Amniotic epithelial cell (primary cell): ENCODE measurements around the gene ZBTB20.

Source experiments
- DNase-seq: peaks from one replicate; pipeline ENCODE4 v3.0.0-alpha.2; 2010; ENCODE audit warnings: low read depth

Gene ZBTB20

DNA sequence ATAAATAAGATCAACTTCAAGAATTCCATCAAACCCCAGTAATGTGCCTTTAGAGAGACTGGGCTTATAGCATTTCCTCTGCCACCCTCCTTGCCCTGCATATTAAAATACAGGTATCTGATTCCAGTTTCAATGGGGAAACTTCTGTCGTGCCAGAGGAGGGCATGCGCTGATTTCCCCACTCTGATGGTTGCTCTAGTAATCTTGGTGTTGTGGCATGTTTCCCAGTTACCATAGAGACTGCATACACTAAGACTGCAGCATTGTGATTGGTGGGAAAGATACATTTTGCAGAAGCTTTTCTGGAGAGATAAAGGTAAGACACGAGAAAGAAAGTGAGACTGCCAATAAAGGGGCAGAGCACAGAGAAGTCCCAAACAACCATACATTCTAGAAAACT lies 627.7 kb downstream of the ZBTB20 start:
- DNase-seq = peak; percentile 95

DNA sequence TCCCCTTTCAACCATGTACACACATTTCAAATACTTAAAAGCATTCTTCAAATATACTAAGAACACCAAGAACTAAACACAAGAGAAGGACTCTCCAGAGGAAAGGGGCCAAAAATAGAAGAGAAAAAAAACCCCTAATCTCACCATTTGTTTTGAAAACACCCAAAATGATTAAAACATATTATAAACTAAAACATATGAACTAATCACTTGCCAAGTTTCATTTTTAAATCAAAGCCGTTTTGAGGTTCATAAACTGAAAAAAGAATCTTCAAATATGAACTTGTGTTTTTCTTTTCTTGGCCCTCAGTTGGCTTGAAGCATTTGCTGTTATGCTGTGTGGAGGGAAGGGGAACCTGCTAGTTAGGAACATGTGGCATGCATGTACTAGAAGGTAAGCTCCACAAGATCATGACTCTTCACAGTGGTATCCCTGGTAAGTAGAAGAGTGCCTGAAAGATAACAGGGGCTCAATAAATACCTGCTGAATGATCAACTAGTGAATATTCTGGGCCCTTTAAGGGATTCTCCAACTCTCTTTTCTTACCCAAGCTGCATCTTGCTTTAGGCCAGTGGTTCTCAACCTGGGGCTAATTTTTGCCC lies 628.8 kb downstream of the ZBTB20 start:
- DNase-seq = no peak

DNA sequence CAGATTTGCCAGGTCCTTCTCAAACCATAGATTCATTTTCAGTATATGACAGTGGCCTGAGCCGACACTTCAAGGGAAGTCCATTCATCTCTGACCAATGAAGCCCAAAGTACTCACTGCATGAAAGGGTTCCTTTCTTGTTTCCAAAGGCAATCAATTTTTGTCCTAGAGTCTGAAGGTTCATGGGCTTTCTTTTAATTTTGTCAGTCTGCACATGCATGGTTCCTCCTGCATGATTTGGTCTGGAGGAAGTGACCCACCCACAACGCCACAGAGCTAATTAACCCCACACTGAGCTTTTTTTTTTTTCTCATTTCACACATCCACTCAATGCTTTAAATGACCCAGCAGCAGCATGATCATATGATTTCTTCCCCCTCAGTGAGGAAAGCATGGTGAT lies 636.9 kb downstream of the ZBTB20 start:
- no peak for DNase-seq

DNA sequence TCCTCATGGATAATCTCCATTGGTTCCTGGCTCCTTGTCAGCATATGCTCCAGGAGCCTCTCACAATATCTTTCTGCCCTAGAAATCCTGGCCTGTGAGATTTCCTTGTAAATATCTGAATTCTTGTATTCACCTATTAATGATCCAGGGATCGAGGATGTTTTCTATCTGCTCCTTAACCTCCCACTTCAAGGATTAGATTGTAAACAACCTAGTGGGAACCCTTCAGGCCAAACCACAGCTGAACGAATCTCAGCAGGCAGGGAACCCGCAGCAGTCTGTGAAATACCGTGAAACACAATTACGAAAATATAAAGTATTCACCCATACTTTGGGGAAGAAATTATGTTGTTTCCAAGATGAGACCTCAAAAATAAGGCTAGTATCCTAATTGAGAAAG lies 637.3 kb downstream of the ZBTB20 start:
- no peak for DNase-seq

DNA sequence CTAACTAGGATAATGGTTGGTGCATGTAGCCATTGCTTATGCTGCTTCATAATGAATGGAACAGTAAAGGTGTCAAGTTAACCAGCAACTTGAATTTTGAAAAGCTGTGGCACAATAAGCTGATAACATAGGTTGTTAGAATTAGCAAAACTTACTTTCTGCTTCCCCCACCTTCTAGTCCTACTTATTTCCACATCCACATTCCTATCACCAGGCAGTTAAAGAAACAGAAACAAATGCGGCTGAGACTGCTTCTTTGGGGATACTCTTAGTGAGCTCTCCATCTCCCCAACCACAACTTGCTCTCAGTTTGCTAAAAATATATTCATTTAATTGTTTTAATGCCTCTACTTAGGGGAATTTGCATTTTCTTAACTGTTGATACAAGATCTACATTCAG lies 638.1 kb downstream of the ZBTB20 start:
- DNase-seq = peak; percentile 59

DNA sequence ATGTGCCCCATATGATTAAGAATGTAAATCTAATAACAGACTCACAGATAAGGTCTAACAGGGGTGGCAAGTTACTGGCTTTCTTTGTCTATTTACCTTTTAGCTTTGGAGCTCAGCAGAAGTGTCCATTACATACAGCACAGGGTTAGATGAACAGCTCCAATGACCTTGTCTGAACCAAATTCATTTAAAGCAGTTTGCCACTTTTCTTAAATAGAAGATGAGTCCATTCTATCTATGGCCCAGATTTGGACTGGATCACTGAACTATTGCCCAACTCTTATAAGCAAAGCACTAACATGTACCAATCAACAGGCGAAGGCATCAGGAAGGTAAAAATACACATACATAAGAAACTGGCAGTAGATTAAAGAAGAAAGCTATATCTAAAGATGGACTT lies 638.9 kb downstream of the ZBTB20 start:
- no peak for DNase-seq

DNA sequence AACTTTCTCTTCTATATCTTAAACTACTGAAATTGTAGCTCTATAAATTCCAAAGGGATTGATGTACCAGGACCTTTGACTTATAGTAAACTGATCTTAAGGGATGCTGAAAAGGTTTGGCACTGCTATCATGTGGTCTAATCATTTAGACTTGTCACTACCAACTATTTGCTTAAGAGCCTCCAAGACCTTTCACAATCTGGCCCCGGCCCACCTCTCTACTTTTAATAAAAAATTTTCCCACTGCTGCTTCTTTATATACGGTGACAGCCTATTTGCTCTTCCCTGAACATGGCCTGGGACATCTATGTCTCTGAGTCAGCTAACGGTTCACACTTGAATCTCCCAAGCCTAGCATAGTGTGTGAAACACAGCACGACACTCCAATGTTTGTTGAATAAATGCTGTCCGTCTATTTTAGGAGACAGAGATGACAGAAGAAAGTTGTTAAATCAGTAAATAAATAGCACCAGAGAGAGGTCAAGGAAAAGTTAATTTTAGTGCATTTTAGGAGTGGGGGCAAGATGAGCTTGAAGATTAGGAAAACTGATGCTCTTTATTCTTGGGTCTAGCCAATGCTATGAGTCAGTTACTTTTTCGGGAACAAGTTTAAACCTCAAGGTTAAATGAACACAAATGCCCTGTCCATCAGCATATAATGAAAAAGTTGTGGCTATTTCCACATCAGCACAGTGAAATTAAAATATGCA lies 640.3 kb downstream of the ZBTB20 start:
- no peak for DNase-seq

DNA sequence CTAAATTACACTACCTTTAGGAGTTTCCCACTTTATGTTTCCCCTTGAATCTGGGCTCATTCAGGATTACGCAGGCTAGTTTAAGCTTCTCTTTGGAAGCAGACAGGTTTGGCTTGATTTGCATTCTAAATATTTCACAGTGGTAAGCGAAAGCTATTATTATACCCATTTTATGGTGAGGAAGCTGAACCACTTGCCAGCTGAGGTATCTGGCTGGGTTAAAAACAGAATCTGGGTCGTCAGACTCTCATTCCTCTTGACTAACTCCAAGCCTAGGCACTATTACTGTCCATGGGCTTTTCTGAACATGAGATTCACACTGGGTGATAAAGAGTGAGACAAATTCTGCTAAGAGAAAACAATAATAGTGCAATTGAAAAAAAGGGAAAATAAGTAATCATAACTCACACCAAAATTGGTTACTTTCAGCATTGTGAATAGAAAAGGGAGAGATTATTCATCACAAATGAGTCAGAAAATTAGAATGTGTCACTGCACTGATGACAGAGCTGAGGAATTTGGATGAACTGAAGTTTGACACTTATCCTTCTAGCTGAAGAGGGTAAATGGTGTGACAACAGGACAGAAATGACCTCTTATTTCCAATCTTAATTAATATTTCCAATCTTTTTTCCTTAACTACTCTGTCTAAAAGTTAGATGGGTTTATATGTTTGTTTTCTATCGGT lies 642.0 kb downstream of the ZBTB20 start:
- no peak for DNase-seq

DNA sequence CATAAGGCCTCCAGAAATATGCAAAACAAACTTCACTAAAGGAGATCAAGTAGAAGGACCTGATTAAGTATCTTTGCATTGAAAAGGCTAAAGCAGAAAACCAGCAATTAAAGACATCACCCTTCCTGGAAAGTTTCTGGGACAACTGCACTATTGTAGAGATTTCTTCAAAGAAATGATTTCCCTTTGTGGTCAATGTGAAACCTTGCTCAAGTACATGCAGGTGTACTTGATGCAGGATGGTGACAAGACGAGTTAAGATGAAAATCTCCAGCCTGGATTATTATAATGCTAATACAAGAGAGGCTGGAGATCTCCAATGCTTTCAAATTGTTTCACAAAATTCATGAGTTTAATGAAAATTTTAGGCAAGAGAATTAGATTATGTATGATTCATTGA lies 644.9 kb downstream of the ZBTB20 start:
- DNase-seq = no peak

DNA sequence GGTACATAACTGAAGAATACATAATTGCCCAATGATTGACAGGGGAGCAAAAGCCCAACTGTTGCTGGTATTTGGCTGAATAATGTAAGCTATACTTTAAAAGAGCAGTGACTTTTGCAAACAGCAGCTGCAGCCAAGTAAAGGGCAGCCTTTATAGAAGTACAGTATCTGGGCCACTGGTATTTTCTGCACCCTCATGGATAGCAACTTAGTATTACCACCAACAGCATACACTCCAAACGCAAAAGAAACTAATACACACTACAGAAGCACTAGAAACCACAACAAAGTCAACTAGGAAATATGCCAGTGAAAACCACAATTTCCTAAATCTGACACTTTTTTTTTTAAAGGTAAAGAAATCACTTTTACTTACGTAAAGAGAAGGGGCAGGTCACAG lies 647.1 kb downstream of the ZBTB20 start:
- peak; percentile 46 for DNase-seq

DNA sequence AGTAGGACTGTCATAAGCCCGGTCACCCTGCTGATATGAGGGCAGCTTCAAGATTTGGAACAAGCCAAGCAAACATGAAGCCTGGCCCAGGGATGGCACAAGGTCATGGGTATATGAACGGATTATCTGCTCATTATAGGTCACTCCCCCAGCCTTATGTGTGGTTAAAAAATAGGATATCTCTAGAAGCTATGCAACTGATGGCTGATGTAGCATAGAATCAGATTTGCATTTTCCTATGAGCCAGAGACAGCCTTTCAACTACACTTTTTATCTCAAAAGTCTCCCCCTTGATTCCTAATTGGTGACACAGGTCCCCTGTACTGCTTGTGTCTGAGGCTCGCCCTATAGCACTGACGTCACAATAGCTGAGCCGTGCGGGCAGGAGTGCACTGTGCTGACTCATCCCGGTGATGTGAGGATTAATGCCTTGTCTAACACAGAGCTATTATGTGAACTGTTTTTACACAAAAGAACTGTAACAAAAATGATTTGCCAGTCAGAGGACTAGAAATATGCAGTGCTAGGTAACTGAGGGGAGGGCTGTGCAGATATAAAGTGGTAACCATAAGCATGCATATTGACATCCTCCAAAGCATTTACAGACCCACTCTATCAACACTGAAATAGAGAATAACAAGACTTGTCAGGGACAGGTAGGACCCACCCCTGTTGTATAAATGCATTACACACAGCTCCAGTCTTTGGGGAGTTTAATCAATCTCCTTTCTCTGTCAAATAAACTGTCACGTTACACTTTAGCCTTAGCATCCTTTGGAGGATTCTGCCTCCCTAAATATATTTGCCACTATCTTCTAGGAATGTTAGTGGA lies 648.3 kb downstream of the ZBTB20 start:
- peak; percentile 72 for DNase-seq

DNA sequence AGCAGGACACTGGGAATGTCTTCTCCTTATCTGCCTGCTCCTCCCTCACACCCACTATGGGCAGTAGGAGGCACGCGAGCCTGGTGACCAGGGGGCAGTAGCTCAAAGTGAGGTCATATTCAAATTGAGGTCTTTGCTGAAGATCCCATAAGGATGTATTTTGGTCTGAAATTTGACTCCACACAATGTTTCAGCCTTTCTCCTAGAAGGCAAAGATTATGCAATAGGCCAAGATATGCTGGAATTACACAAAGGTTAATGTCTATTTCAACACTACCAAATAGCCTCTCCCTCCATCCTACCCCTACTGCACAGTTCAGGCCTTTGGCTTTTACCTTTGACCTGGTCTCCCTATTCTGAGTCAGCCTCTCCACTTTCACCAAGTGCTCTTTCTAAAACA lies 650.2 kb downstream of the ZBTB20 start:
- DNase-seq = peak; percentile 86

DNA sequence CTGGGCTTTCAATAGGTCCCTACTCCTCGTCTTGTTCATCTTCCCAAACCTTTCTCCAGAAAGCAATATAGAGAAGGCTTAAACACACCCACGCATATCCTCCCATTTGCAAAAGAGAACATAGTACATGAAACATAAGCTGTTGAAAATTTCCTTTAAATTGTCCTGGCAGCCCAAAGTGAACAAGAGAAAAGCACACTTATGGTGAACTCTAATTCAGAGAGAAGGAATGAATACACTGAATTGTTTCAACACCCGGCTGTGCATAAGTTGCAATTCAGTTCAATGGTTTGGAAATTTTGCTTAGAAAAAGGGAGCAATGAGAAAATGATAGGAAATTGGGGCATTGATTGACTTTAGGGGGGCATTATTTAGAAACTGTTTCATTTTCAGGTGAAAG lies 650.6 kb downstream of the ZBTB20 start:
- no peak for DNase-seq

DNA sequence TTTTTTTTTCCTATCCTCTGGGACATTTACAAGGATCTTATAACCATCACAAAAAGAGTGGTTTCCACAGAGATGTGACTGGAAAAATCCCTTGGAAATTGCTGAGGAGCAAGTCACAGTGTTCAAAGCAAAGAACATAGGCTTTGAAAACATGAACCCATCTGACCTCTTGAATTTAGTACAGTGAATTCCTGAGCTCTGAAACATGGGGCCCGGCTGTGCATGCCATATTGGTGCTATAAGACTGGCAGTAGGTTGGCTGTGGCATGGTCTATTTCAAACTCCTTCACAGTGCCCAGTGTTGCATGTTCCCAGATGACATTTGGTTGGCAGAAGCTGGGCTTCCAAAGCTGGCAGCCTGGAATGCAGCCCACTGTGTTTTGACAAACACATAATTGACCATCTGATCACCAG lies 651.1 kb downstream of the ZBTB20 start:
- DNase-seq = peak; percentile 68

DNA sequence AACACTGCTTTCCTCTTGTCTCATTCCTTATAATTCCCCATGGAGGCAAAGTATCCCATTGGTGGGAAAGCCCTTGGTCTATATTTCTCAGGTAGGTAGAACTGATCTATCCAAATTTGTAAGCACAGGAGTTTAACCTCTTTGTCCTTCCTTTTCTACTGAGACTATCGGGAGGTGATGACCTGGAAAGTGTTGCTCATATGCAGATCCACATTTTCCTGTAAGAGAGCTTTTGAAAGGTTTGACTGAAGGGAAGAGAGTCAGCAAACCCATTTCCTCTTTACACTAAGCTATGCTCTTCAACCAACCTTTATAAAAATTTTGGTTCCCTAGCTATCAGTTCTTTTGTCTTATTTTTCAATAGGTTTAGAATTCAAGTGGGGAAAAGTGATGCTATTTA lies 652.6 kb downstream of the ZBTB20 start:
- DNase-seq = no peak

DNA sequence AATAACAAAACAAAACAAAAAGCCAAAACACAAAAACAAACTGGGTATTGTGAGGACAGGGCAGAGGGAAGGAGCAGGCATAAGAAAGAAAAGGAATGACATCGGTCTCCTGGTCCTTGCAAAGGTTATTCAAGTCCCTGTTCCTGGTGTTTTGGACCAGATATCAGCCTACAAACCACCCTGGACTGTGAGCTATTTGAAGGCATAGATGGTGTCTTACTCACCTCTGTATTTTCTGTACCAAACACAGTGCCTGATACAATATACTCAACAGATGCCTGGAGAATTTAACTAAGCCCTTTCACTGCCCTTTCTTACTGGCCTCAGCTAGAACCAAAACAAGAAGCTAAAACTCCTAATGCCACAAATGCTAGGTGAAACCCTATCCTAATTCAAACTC lies 656.3 kb downstream of the ZBTB20 start:
- no peak for DNase-seq

DNA sequence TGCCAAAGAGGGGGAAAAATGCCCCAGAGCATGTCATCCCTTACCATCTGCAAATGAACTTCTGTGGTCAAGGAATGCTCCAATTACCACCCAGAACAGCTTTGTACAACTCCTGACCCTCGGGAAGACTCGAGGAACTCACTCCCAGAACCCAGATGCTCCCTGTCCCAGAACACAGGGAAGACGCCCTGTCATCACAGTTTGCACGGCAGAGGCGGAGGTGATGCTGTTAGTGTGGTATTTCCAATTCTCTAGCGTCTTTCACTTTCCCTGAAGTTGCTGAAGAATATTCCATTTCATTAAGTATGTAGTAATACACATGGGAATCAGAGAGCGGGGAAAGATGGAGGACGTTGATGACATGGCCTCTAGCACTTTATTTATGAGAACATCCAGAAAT lies 659.6 kb downstream of the ZBTB20 start:
- no peak for DNase-seq

DNA sequence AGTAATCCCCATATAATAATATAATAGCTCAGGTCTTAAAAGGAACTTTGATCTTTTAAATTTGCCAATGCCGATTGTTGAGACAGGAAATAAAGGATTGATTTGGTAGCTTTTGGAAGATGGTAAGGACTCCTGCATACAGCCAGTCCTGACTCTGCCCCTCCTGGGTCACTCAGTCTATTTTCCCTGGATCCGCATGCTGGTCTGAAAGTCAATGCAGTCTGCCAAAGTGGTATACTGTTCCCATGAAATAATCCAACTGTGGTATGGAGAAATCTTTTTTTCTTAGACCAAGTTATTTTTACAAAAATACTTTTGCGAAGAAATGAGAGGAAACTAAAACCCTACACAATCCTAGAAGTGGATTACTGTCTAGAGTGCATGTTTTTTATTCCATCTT lies 662.2 kb downstream of the ZBTB20 start:
- DNase-seq = no peak

DNA sequence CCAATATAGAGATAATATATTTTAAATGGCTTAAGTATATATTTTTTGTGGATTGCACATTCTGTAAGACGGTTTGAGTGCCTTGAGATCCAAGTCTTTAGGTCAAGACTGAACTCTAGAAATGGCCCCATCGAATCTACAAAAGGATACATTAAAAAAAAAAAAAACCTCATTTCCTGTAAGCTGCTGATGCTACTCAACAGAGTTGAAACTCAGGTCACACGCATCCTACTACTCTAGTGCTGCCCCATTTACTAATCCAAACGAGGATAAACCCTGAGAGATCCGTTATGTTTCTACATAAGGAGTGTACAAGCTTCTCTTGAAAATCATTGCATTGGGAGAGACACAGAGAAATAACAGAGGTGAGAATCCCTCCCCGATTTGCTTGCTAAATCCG lies 666.0 kb downstream of the ZBTB20 start:
- DNase-seq = no peak

DNA sequence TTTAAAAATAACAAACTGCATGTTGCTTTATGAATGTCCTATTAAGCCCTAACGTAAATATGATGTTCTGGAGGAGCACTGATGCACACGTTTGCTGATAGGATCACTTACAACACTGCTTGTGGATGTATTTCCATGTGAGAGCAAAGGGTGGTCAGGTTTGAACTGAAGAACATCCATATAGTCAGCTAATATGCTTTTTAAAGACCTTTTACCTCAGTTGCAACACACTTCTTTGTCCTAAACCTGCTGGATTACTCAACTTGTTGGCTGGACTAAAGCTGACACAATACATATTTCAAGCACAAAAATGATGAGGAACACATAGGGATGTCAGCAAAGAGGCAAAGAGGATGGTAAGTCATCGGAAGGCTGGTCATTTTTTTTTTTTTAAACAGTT lies 666.6 kb downstream of the ZBTB20 start:
- peak; percentile 76 for DNase-seq

DNA sequence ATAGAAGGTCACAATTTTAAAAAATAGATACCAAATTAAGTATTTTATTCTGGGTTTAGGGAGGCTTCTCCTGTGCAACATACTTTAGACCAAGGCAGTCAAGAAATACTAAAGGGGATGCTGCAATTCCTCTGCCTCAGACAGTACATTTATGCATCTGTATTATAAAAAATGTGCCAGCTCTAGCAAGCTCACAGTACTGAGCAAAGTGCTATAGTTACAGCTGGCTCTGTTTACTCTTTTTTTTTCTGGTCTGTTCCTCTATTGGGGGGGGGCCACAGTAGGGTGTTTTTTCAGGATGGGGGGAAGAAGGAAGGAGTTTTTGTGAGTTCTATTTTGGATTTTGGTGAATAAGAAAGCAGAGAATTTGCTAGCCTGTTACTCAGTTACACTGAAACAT lies 668.3 kb downstream of the ZBTB20 start:
- no peak for DNase-seq

DNA sequence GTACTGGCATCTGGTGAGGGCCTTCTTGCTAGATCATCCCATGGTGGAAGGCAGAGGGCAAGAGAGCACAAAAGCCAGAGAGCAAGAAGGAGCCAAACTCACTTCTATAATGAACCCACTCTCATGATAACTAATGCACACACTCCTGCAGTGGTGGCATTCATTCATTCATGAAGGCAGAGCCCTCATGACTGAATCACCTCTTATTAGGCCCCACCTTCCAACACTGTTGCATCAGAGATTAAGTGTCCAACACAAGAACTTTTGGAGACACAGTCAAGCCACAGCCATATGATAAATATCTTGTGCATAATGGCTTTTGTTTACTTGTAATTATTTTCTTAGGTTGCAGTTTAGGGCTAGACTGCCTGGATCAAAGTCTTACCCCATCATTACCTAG lies 670.6 kb downstream of the ZBTB20 start:
- DNase-seq = peak; percentile 24

DNA sequence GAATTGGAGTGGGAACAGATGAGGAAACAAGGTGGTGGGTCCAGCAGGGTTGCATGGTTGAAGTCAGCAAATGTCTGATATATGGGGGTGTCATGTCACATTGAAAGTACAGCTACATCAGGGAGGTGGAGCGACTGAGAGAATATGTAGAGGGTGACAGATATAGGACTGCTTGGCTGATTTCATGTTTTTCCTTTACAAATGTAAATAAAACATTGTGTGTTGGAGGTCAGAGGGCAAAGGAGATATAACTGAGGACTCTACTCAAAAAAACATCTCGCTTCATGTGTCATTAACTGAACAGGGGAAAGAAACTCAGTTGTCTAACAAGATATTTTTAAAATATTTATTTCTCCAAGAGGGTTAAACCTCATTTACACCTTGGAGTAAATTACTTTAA lies 675.6 kb downstream of the ZBTB20 start:
- no peak for DNase-seq
